ENCODE results near the gene TNFRSF18.

- TF ChIP-seq CTCF (IDR thresholded peaks at IDR 0.05; ENCODE audit: poor library complexity, severe bottlenecking) (no peak), POLR2AphosphoS5 (IDR thresholded peaks at IDR 0.05) (no peak), MXI1 (conservative IDR thresholded peaks at IDR 0.05; ENCODE audit: poor library complexity, severe bottlenecking) (no peak), EZH2 (IDR thresholded peaks at IDR 0.05; ENCODE audit: borderline replicate concordance, insufficient read depth, low read length, poor library complexity, severe bottlenecking) (no peak), TAF1 (IDR thresholded peaks at IDR 0.05; ENCODE audit: low read depth) (no peak)
Measured at GRCh38 chr1:1223891-1224290, 17.5 kb upstream of the TNFRSF18 start.

Measured in neural cell (in vitro differentiated cells).